ENCODE measurements around the gene FZD7. TPM values are rescaled to one million over a fixed set of nuclear protein-coding genes. Genes with fewer than 3 reads are reported as not detected.

Gene FZD7
- total RNA-seq, 6 experiments from 2014 or later, result 0.48 to 1.4 (median 0.65) TPM

GRCh38 chr2:202016579-202017227, 17.0 kb upstream of the FZD7 start:
- Histone ChIP-seq H3K36me3 (no peaks in the 10 kb centered on the region), H3K9me3 (no peaks in the 10 kb centered on the region), H3K4me3 (no peak overlapping the region), H3K27ac (no peak overlapping the region), H3K4me1 (no peaks in the 10 kb centered on the region), H3K27me3 (no peaks in the 10 kb centered on the region)
- TF ChIP-seq POLR2A (IDR thresholded peaks at IDR 0.05), result no peak
- intact Hi-C loops (cut with DNase I), result no loop called here
- WGBS (ENCODE audit: insufficient coverage, low coverage, low lambda C conversion rate, missing lambda C conversion rate), result 80% methylated on average over 1 of the region's 5 CpGs
- no peak for ATAC-seq
- no peak for DNase-seq

GRCh38 chr2:202017940-202018339, 15.7 kb upstream of the FZD7 start:
- Histone ChIP-seq H3K4me3 (no peak overlapping the region), H3K27ac (no peak overlapping the region), H3K4me1 (no peaks in the 10 kb centered on the region), H3K27me3 (no peaks in the 10 kb centered on the region), H3K36me3 (no peaks in the 10 kb centered on the region), H3K9me3 (no peaks in the 10 kb centered on the region)
- intact Hi-C loops (cut with DNase I), result no loop called here
- DNase-seq, result no peak
- no peak for ATAC-seq
- TF ChIP-seq POLR2A (IDR thresholded peaks at IDR 0.05), result no peak
- TF ChIP-seq, protein P1, sequence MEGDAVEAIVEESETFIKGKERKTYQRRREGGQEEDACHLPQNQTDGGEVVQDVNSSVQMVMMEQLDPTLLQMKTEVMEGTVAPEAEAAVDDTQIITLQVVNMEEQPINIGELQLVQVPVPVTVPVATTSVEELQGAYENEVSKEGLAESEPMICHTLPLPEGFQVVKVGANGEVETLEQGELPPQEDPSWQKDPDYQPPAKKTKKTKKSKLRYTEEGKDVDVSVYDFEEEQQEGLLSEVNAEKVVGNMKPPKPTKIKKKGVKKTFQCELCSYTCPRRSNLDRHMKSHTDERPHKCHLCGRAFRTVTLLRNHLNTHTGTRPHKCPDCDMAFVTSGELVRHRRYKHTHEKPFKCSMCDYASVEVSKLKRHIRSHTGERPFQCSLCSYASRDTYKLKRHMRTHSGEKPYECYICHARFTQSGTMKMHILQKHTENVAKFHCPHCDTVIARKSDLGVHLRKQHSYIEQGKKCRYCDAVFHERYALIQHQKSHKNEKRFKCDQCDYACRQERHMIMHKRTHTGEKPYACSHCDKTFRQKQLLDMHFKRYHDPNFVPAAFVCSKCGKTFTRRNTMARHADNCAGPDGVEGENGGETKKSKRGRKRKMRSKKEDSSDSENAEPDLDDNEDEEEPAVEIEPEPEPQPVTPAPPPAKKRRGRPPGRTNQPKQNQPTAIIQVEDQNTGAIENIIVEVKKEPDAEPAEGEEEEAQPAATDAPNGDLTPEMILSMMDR (IDR thresholded peaks at IDR 0.05), result no peak

DNA sequence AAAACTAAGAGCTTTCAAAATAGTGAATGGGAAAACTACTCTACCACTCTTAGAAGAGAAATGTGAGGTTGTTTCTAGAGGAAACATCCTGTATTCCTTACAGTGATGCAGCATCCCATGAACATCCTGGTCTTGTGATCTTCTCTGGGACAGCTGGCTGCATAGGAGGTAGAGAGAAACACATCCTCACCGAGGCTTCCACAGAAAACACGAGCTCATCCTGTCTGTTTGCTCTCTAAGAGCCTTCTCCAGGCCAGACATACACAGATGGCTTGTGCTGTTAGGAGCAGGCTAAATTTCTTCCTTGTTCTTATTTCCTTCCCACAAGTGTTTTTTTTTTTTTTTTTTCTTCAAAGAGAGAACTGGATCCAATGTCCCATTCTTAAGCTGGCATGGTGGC, 14.7 kb upstream of the FZD7 start:
- no peak for ATAC-seq
- Histone ChIP-seq H3K27me3 (no peaks in the 10 kb centered on the region), H3K4me1 (no peaks in the 10 kb centered on the region), H3K36me3 (no peaks in the 10 kb centered on the region), H3K4me3 (no peak overlapping the region), H3K9me3 (no peaks in the 10 kb centered on the region), H3K27ac (no peak overlapping the region)
- intact Hi-C loops (cut with DNase I), result no loop called here
- TF ChIP-seq POLR2A (IDR thresholded peaks at IDR 0.05), result no peak
- TF ChIP-seq, protein P1 (IDR thresholded peaks at IDR 0.05), result no peak
- no peak for DNase-seq
- 40% methylated on average over 1 of the region's 2 CpGs for WGBS (ENCODE audit: insufficient coverage, low coverage, low lambda C conversion rate, missing lambda C conversion rate)

GRCh38 chr2:202019689-202020450, 13.8 kb upstream of the FZD7 start:
- Histone ChIP-seq H3K27ac (no peak overlapping the region), H3K27me3 (no peaks in the 10 kb centered on the region), H3K4me3 (no peak overlapping the region), H3K9me3 (no peaks in the 10 kb centered on the region), H3K4me1 (no peaks in the 10 kb centered on the region), H3K36me3 (no peaks in the 10 kb centered on the region)
- 46% methylated on average over 8 of the region's 8 CpGs for WGBS (ENCODE audit: insufficient coverage, low coverage, low lambda C conversion rate, missing lambda C conversion rate)
- DNase-seq, result no peak
- TF ChIP-seq, protein P1 (IDR thresholded peaks at IDR 0.05), result no peak
- no peak for TF ChIP-seq POLR2A (IDR thresholded peaks at IDR 0.05)
- intact Hi-C loops (cut with DNase I), result no loop called here
- ATAC-seq, result no peak

DNA sequence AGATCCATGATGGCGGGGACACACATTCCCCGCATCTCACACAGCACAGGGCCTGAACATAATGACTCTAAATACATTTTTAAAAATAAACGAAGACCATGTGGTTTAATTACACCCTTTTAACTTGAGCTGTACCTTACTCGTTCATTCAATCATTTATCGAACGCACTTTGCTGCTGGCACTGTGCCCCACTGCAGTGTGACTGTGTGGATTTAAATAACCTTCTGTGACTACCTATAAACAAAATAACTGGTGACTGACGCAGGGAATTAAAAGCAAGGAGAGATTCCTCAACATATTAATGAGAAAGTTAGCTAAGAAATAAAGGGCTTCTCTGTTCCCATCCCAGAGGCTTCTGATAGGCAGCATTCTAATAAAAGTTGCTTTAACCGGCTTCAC, 10.9 kb upstream of the FZD7 start:
- Histone ChIP-seq H3K4me1 (no peaks in the 10 kb centered on the region), H3K27ac (no peak overlapping the region), H3K9me3 (no peaks in the 10 kb centered on the region), H3K4me3 (no peak overlapping the region), H3K27me3 (no peaks in the 10 kb centered on the region), H3K36me3 (no peaks in the 10 kb centered on the region)
- DNase-seq (no peak), ATAC-seq (no peak)
- WGBS (ENCODE audit: insufficient coverage, low coverage, low lambda C conversion rate, missing lambda C conversion rate), result 64% methylated on average over 7 of the region's 8 CpGs
- no peak for TF ChIP-seq POLR2A (IDR thresholded peaks at IDR 0.05)
- TF ChIP-seq, protein P1 (IDR thresholded peaks at IDR 0.05), result no peak
- intact Hi-C loops (cut with DNase I), result no loop called here

Data from right lobe of liver (tissue), 6 donors.